Measurements from ENCODE around the gene TP53I13. TPM values are rescaled to one million over a fixed set of nuclear protein-coding genes. Genes with fewer than 3 reads are reported as not detected.

Gene TP53I13
- total and polyA plus RNA-seq, 12 donors, result 24.0 to 106 (median 34.4) TPM

DNA sequence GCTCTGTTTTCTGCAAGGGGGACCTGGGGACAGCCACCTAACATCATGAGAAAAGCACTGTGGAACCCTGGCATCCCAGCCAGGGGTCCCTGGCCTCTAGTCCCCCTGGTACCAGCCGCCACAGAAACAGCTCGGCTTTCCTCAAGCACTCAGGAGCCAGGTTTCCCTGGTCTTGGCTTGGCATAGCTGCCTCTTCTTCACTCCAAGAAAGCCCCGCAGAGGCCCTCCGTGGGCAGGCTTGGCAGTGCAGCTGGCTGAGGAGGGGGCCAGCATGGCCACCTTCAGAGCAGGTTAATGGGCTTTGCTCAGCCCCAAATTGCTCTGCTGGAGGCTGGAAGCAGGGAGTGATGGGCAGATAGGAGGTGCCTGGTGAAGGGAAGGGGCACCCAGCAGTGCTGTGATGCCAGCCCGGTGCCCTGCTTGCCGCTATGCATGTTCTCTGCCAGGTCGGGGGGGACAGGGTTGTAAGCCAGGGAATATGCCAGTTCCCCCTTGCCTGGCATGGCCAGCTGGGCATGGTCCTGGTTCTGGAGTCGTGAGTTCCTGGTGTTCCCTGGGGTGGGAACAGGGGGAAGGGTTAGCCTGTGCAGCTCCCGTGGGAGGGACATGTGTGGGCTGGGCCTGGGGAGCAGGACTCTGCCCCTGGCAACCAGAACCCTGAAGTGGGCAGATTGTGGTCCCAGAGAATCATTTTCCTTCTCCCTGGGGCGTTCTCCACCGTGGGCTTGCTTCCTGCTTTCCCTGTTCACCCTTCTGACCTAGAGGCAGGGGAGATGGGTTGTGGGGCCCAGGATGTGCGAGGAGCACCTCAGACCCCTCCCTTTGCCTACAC, 27.7 kb downstream of the TP53I13 start:
- Histone ChIP-seq H3K27me3 (peaks cover 0 to 15% (median 0%) of the 10 kb centered on the region in 7 donors), H3K36me3 (no peaks in the 10 kb centered on the region), H3K27ac (peak overlapping the region in 1 of 10 donors; percentile 14), H3K9me3 (no peaks in the 10 kb centered on the region), H3K4me3 (no peak overlapping the region), H3K4me1 (peaks cover 8 to 64% (median 42%) of the 10 kb centered on the region in 9 donors)
- TF ChIP-seq, protein P1, sequence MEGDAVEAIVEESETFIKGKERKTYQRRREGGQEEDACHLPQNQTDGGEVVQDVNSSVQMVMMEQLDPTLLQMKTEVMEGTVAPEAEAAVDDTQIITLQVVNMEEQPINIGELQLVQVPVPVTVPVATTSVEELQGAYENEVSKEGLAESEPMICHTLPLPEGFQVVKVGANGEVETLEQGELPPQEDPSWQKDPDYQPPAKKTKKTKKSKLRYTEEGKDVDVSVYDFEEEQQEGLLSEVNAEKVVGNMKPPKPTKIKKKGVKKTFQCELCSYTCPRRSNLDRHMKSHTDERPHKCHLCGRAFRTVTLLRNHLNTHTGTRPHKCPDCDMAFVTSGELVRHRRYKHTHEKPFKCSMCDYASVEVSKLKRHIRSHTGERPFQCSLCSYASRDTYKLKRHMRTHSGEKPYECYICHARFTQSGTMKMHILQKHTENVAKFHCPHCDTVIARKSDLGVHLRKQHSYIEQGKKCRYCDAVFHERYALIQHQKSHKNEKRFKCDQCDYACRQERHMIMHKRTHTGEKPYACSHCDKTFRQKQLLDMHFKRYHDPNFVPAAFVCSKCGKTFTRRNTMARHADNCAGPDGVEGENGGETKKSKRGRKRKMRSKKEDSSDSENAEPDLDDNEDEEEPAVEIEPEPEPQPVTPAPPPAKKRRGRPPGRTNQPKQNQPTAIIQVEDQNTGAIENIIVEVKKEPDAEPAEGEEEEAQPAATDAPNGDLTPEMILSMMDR (IDR thresholded peaks at IDR 0.05), result no peak
- no peak for ATAC-seq
- intact Hi-C loops (cut with DNase I), result no loop called here
- WGBS, 2 donors, result 76 to 87% methylated on average over 12 of the region's 12 CpGs
- DNase-seq, result peak in 1 of 2 donors; percentile 3

DNA sequence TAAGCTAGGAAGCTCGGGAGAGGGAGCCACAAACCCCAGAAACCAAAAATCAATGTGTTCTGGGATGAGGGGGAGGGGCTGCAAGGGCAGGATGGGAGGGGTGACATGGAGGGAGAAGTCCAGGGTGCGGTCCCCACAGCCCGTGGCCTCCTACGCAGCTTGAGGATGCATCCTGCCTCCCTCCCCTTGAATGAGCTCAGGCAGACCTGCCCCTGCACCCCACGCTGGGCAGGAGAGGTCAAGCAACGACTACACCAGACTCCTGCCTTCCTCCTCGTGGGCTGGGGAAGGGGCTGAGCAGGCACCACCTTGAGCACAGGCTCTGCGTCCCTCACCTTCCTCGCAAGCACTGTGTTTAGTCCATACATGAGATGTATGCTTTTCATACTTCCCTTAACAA, 28.3 kb downstream of the TP53I13 start:
- TF ChIP-seq, protein P1 (IDR thresholded peaks at IDR 0.05), result no peak
- no peak overlapping the region for H3K4me3 ChIP-seq
- peaks cover 0 to 15% (median 0%) of the 10 kb centered on the region in 7 donors for H3K27me3 ChIP-seq
- intact Hi-C loops (cut with DNase I), result no loop called here
- peak in 1 of 2 donors; percentile 54 for DNase-seq
- 54 to 62% methylated on average over 9 of the region's 9 CpGs for WGBS, 2 donors
- H3K9me3 ChIP-seq, result no peaks in the 10 kb centered on the region
- H3K27ac ChIP-seq, result peak overlapping the region in 1 of 10 donors; percentile 28
- H3K36me3 ChIP-seq, result no peaks in the 10 kb centered on the region
- ATAC-seq, result peak in 6 of 8 donors; percentile 23 to 73 (median 46)
- peaks cover 6 to 57% (median 35%) of the 10 kb centered on the region in 9 donors for H3K4me1 ChIP-seq

DNA sequence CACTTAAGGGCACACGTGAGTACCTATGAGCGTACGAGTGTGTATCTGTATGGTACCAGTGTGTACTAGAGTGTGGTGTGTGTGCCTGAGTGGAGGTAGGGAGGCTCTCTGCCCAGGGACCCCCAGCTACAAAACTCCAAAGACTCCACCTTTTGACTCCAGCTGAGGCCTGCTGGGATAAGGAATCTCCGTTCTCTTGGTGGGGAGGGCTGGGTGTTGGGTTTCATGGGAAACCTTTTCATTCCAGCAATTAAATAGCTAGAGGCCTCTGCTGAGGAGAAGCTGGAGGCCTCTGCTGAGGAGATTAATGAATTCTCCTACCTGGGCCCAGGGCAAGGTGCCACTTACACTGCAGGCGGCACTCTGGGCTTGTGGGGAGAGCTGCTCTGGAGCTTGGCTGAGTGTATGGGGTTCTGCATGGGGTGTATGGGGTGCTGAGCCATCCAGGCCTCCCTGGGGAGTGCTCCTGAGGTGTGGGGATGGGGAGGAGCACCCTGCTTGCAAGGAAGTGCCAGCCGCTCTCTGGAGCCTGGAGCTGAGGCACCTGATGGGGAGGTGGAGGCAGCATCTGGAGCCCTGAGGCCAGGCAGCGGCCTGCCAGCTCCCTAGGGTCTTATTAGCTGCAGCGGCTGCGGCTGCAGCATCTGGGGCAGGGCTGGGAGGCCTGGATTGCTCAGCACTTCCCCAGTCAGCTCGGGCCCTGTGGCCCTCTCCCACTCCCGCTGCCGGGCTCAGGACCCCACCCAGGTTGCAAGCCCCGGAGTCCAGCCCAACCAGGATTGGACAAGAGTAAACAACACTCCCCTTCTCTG, 29.1 kb downstream of the TP53I13 start:
- WGBS, 2 donors, result 64 to 73% methylated on average over 13 of the region's 13 CpGs
- H3K27ac ChIP-seq, result peak overlapping the region in 2 of 10 donors; percentile 3 to 9

More for the DNA sequence above, 29.1 kb downstream of the TP53I13 start:
- Histone ChIP-seq H3K4me3 (no peak overlapping the region), H3K9me3 (no peaks in the 10 kb centered on the region), H3K4me1 (peaks cover 6 to 50% (median 28%) of the 10 kb centered on the region in 9 donors), H3K36me3 (no peaks in the 10 kb centered on the region), H3K27me3 (peaks cover 0 to 15% (median 0%) of the 10 kb centered on the region in 7 donors)
- intact Hi-C loops (cut with DNase I), result no loop called here
- no peak for ATAC-seq
- TF ChIP-seq, protein P1 (IDR thresholded peaks at IDR 0.05), result no peak
- DNase-seq, result peak in 1 of 2 donors; percentile 4

Data from heart right ventricle (tissue), 16 donors.